Ishikawa (cell line): Measurements from ENCODE around the gene CRTAC1.

ENCODE experiments used
- CEBPB ChIP-seq: IDR thresholded peaks from 2 replicates; pipeline ENCODE4 v1.6.1; 2012
- CREB1 ChIP-seq: IDR thresholded peaks from 2 replicates; pipeline ENCODE4 v1.6.1; 2012; ENCODE audit warnings: low read depth
- EGR1 ChIP-seq: IDR thresholded peaks from 2 replicates; pipeline ENCODE4 v1.6.1; 2012
- EP300 ChIP-seq: IDR thresholded peaks from 2 replicates; pipeline ENCODE4 v1.6.1; 2012; ENCODE audit warnings: borderline replicate concordance
- FOXM1 ChIP-seq: IDR thresholded peaks from 2 replicates; pipeline ENCODE4 v1.6.1; 2012; ENCODE audit warnings: low read depth, borderline replicate concordance
- MAX ChIP-seq: IDR thresholded peaks from 2 replicates; pipeline ENCODE4 v1.6.1; 2012
- NFIC ChIP-seq: IDR thresholded peaks from 2 replicates; pipeline ENCODE4 v1.6.1; 2012
- RAD21 ChIP-seq: IDR thresholded peaks from 2 replicates; pipeline ENCODE4 v1.6.1; 2012; ENCODE audit warnings: low read depth
- REST ChIP-seq: IDR thresholded peaks from 2 replicates; pipeline ENCODE4 v1.6.1; 2012; ENCODE audit warnings: low read depth, mild to moderate bottlenecking
- TAF1 ChIP-seq: IDR thresholded peaks from 2 replicates; pipeline ENCODE4 v1.6.1; 2012; ENCODE audit warnings: low read depth, mild to moderate bottlenecking
- TCF12 ChIP-seq: IDR thresholded peaks from 2 replicates; pipeline ENCODE4 v1.6.1; 2012; ENCODE audit warnings: low read depth
- TEAD4 ChIP-seq: IDR thresholded peaks from 2 replicates; pipeline ENCODE4 v1.6.1; 2012
- USF1 ChIP-seq: IDR thresholded peaks from 2 replicates; pipeline ENCODE4 v1.6.1; 2012
- YY1 ChIP-seq: IDR thresholded peaks from 2 replicates; pipeline ENCODE4 v1.6.1; 2012; ENCODE audit warnings: low read depth
- ZBTB7A ChIP-seq: IDR thresholded peaks from 2 replicates; pipeline ENCODE4 v1.6.1; 2012; ENCODE audit warnings: low read depth

CRTAC1 gene

GRCh38 chr10:97869091-97870042 is 161.1 kb downstream of the CRTAC1 start:
- TF ChIP-seq CEBPB (0 out of 2 replicates have a peak, but pooled peaks have one; percentile 9), EP300 (peak; percentile 57; the same call in 1 of the 2 replicates), USF1 (no peak), MAX (peak; percentile 93), YY1 (peak; percentile 65), EGR1 (no peak), CREB1 (no peak), ZBTB7A (no peak), FOXM1 (no peak), REST (no peak), TCF12 (peak; percentile 57), TEAD4 (peak; percentile 50; the same call in 1 of the 2 replicates), NFIC (peak; percentile 56; the same call in 1 of the 2 replicates), TAF1 (no peak), RAD21 (peak; percentile 99)

- TF ChIP-seq USF1 (no peak), NFIC (no peak), ZBTB7A (no peak), REST (no peak), TAF1 (no peak), CREB1 (no peak), TCF12 (no peak), FOXM1 (no peak), EGR1 (no peak), RAD21 (no peak), MAX (no peak), CEBPB (no peak), TEAD4 (no peak), EP300 (no peak), YY1 (no peak)
Measured at GRCh38 chr10:97868134-97868685, 162.2 kb downstream of the CRTAC1 start.

GRCh38 chr10:97867220-97867800 is 163.1 kb downstream of the CRTAC1 start:
- TF ChIP-seq YY1 (no peak), RAD21 (no peak), ZBTB7A (no peak), REST (no peak), FOXM1 (no peak), EGR1 (no peak), TEAD4 (no peak), TCF12 (no peak), TAF1 (no peak), CREB1 (no peak), CEBPB (no peak), USF1 (no peak), EP300 (no peak), MAX (no peak), NFIC (no peak)
